Stimulated activated naive CD8-positive, alpha-beta T cell treated with anti-CD3 and anti-CD28 coated beads, Interleukin-15, amount 100 ng/mL, for 72 hours (primary cell): ENCODE measurements around the gene DMBX1.
A peak's percentile ranks its signal among the peaks of the same experiment; 100 is the strongest.

Experiments used
- ATAC-seq: fragments of 150-1000 bp; cut with Tn5 transposase; 2 replicates; pipeline ENCODE4 v1.10.0; 2021; ENCODE audit warnings: mild to moderate bottlenecking, moderate library complexity
- DNase-seq, 2 donors: peaks; one replicate each; pipeline ENCODE4 v3.0.0; 2021 to 2022
- H3K27ac Mint-ChIP-seq, 2 donors: one replicate each; pipeline ENCODE4 v1.8.0; 2022; ENCODE audit warnings: mild to moderate bottlenecking in 2 of 2, mixed read lengths in 2 of 2, moderate library complexity in 2 of 2
- H3K27me3 Mint-ChIP-seq: one replicate; pipeline ENCODE4 v1.8.0; 2022; ENCODE audit warnings: mixed read lengths
- H3K4me1 Mint-ChIP-seq: one replicate; pipeline ENCODE4 v1.8.0; 2022; ENCODE audit warnings: mild to moderate bottlenecking, mixed read lengths
- H3K4me3 Mint-ChIP-seq, 2 donors: one replicate each; pipeline ENCODE4 v1.8.0; 2022; ENCODE audit warnings: mild to moderate bottlenecking in 2 of 2, mixed read lengths in 2 of 2, moderate library complexity in 1 of 2
- H3K9me3 Mint-ChIP-seq, 2 donors: one replicate each; pipeline ENCODE4 v1.8.0; 2022; ENCODE audit warnings: mixed read lengths in 2 of 2

The DMBX1 gene

GRCh38 chr1:46520063-46520911, 30.7 kb downstream of the DMBX1 start:
- Mint-ChIP-seq H3K4me3 (no peak overlapping the region), H3K27ac (peak overlapping the region in 1 of 2 donors; percentile 9), H3K4me1 (peaks cover 35% of the 10 kb centered on the region), H3K27me3 (peaks cover 60% of the 10 kb centered on the region), H3K9me3 (no peaks in the 10 kb centered on the region)
- ATAC-seq (no peak), DNase-seq (no peak)

- Mint-ChIP-seq H3K4me1 (peaks cover 43% of the 10 kb centered on the region), H3K4me3 (no peak overlapping the region), H3K27me3 (peaks cover 60% of the 10 kb centered on the region), H3K9me3 (no peaks in the 10 kb centered on the region), H3K27ac (peak overlapping the region in 1 of 2 donors; percentile 72)
- ATAC-seq (no peak), DNase-seq (no peak)
Observed at GRCh38 chr1:46521414-46521813, 31.8 kb downstream of the DMBX1 start.

- H3K4me3 Mint-ChIP-seq, result peak overlapping the region; percentile 19 to 50
- DNase-seq (peak in 1 of 2 donors; percentile 63), ATAC-seq (peak; percentile 95)
- H3K27me3 Mint-ChIP-seq, result peaks cover 60% of the 10 kb centered on the region
- H3K9me3 Mint-ChIP-seq, result no peaks in the 10 kb centered on the region
- H3K27ac Mint-ChIP-seq, result peak overlapping the region; percentile 72 to 83
- peaks cover 33% of the 10 kb centered on the region for H3K4me1 Mint-ChIP-seq
Observed at GRCh38 chr1:46522184-46522968, 32.7 kb downstream of the DMBX1 start.

- H3K27ac Mint-ChIP-seq, result peak overlapping the region in 1 of 2 donors; percentile 72
- DNase-seq (no peak), ATAC-seq (no peak)
- peaks cover 60% of the 10 kb centered on the region for H3K27me3 Mint-ChIP-seq
- no peaks in the 10 kb centered on the region for H3K9me3 Mint-ChIP-seq
- H3K4me3 Mint-ChIP-seq, result no peak overlapping the region
- H3K4me1 Mint-ChIP-seq, result peaks cover 33% of the 10 kb centered on the region
Observed at GRCh38 chr1:46522969-46523320, 33.3 kb downstream of the DMBX1 start.

GRCh38 chr1:46523496-46524353, 34.1 kb downstream of the DMBX1 start:
- peaks cover 40% of the 10 kb centered on the region for H3K4me1 Mint-ChIP-seq
- DNase-seq (no peak), ATAC-seq (no peak)
- H3K27me3 Mint-ChIP-seq, result peaks cover 60% of the 10 kb centered on the region
- H3K9me3 Mint-ChIP-seq, result no peaks in the 10 kb centered on the region
- no peak overlapping the region for H3K4me3 Mint-ChIP-seq
- H3K27ac Mint-ChIP-seq, result no peak overlapping the region

GRCh38 chr1:46524843-46525242, 35.2 kb downstream of the DMBX1 start:
- Mint-ChIP-seq H3K27ac (no peak overlapping the region), H3K27me3 (peaks cover 68% of the 10 kb centered on the region), H3K4me3 (no peak overlapping the region), H3K4me1 (peaks cover 50% of the 10 kb centered on the region), H3K9me3 (no peaks in the 10 kb centered on the region)
- DNase-seq, result no peak
- ATAC-seq, result no peak

GRCh38 chr1:46525253-46525983, 35.8 kb downstream of the DMBX1 start:
- no peak for ATAC-seq
- Mint-ChIP-seq H3K4me1 (peaks cover 50% of the 10 kb centered on the region), H3K4me3 (no peak overlapping the region), H3K9me3 (no peaks in the 10 kb centered on the region), H3K27me3 (peaks cover 65% of the 10 kb centered on the region), H3K27ac (no peak overlapping the region)
- no peak for DNase-seq

GRCh38 chr1:46526013-46526690, 36.5 kb downstream of the DMBX1 start:
- H3K9me3 Mint-ChIP-seq, result no peaks in the 10 kb centered on the region
- no peak for ATAC-seq
- no peak overlapping the region for H3K27ac Mint-ChIP-seq
- no peak overlapping the region for H3K4me3 Mint-ChIP-seq
- no peak for DNase-seq
- peaks cover 50% of the 10 kb centered on the region for H3K4me1 Mint-ChIP-seq
- peaks cover 68% of the 10 kb centered on the region for H3K27me3 Mint-ChIP-seq

GRCh38 chr1:46526691-46527291, 37.2 kb downstream of the DMBX1 start:
- Mint-ChIP-seq H3K27ac (no peak overlapping the region), H3K4me3 (no peak overlapping the region), H3K9me3 (no peaks in the 10 kb centered on the region), H3K27me3 (peaks cover 75% of the 10 kb centered on the region), H3K4me1 (peaks cover 48% of the 10 kb centered on the region)
- ATAC-seq (no peak), DNase-seq (no peak)

- Mint-ChIP-seq H3K27ac (no peak overlapping the region), H3K4me3 (no peak overlapping the region), H3K27me3 (peaks cover 79% of the 10 kb centered on the region), H3K9me3 (no peaks in the 10 kb centered on the region), H3K4me1 (peaks cover 46% of the 10 kb centered on the region)
- peak; percentile 65 for ATAC-seq
- peak; percentile 77 to 78 for DNase-seq
Observed at GRCh38 chr1:46527474-46528296, 38.0 kb downstream of the DMBX1 start.

- no peaks in the 10 kb centered on the region for H3K9me3 Mint-ChIP-seq
- no peak for DNase-seq
Observed at GRCh38 chr1:46528297-46528955, 38.8 kb downstream of the DMBX1 start.

GRCh38 chr1:46529031-46529630, 39.5 kb downstream of the DMBX1 start:
- Mint-ChIP-seq H3K9me3 (no peaks in the 10 kb centered on the region), H3K4me1 (peaks cover 49% of the 10 kb centered on the region), H3K27me3 (peaks cover 82% of the 10 kb centered on the region), H3K4me3 (peak overlapping the region; percentile 6 to 30), H3K27ac (no peak overlapping the region)
- ATAC-seq (peak; percentile 31), DNase-seq (peak; percentile 32 to 36)

More at GRCh38 chr1:46528297-46528955, 38.8 kb downstream of the DMBX1 start:
- no peak for ATAC-seq
- Mint-ChIP-seq H3K4me3 (peak overlapping the region in 1 of 2 donors; percentile 30), H3K27me3 (peaks cover 80% of the 10 kb centered on the region), H3K27ac (no peak overlapping the region), H3K4me1 (peaks cover 43% of the 10 kb centered on the region)

- Mint-ChIP-seq H3K27ac (no peak overlapping the region), H3K9me3 (no peaks in the 10 kb centered on the region), H3K27me3 (peaks cover 79% of the 10 kb centered on the region), H3K4me3 (no peak overlapping the region), H3K4me1 (peaks cover 43% of the 10 kb centered on the region)
- ATAC-seq (no peak), DNase-seq (no peak)
Observed at GRCh38 chr1:46530311-46530710, 40.7 kb downstream of the DMBX1 start.
